HG03108 (cell line): Measurements from ENCODE around the gene DCPS.
"Not testable (repeated sequence)": the region's sequence is repeated elsewhere in the genome, so short reads cannot be mapped to it uniquely, and the experiment has no call there.

Source experiments
- ATAC-seq: cut with Tn5 transposase; IDR thresholded peaks from one replicate; pipeline ENCODE4 v1.9.1; 2021; ENCODE audit warnings: moderate library complexity; ENCODE audit not compliant: unreplicated experiment

Gene DCPS

DNA sequence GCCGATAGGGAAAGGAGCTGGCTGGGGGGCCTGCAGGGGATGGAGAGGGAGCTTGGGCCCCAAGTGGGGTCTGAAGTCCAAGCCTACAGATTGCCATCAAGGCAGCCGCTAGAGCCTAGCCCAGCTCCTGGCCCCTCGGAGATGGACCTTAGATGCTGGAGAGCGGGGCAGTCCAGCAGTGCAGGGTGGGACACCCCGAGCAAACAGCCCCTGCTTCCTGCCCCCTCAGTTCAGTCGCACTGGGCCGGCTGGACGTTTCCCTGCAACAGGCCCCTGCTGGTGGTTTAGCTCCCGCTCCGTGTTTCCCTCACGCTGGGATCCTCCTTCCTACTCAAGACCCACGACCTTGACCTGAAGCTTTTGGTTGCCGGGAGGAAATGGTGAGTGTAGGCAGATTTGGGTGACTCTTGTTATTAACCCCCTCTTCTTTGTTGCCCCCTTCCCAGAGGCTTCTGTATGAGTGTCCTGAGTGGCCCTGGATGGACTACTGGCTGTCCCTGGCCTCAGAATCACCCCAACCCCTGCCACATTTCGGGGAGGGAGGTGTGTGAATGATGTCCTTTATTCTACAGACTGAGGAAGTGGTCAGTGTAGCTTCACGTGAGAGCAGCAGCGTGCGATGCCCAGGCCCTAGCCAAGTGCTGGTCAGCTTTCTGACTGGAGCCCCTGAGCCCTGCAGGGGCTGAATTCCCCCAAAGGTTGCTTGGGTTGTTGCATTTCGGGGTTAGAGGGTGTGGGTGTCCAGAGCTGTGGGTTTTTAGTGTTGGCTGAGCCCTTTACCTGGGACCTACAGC lies 54.3 kb downstream of the DCPS start:
- ATAC-seq = no peak

GRCh38 chr11:126358763-126359160 lies 54.9 kb downstream of the DCPS start:
- ATAC-seq = no peak

DNA sequence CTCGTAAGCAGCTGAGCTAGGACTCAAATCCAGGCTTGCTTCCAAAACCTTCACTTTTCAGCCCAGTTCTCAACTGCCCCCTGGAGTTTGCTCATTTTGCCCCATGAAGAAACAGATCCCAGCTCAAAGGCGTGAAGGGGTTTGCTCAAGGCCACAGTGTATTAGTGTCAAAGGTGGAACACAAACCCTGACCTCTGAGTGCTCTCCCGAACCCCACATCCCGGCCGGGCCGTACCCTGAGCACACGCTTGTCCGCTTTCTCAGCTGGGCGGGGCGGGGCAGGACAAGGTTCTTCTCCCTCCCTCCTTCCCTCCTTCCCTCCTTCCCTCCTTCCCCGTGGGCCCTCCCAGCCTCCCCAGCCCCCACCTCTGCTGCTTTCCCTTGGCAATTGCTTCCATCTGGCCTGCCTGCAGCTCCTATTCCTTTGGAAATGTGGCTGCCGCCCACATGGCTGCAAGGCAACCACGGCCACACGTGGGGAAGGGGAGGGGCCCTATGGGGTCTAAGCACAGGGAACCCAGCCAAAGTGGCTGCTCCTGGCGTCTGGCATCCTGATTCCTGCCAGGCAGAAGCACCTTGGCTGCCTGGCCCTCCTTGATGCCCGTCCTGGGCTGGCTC lies 55.7 kb downstream of the DCPS start:
- ATAC-seq = no peak

DNA sequence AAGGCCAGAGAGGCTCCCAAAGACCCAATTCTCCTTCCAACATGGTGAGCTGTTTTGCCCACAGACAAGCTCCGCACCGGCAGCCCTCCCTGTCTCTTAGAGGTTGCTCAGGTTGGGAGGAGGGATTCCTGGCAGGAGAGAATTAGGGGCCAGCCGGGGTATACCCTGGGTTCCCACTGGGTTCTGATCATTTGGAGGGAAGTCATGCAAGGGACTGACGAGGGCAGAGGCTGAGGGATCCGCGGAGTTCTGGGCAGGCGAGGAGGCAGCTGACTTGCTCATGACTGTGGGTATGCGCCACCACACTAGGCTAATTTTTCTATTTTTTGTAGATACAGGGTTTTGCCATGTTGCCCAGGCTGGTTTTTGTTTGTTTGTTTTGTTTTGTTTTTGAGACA lies 56.2 kb downstream of the DCPS start:
- ATAC-seq = no peak

DNA sequence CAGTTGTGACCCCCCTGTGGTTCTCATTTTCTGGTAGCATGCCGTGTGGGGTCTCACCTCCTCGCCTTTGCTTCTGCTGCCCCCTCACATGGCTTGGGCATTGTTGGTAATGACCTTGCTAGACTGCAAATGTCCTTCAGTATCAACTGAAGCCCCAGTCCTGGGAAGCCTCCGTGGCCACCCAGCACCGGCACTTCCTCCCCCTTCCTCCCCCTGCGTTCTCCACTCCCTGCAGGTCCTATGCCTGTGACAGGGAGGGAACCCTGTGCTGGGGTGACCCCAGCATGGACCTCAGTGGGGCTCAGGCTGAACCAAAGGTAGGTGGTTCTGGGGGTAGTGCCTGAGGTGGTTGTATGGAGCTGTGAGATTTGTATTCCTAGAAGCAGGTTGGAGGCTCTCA lies 57.5 kb downstream of the DCPS start:
- ATAC-seq = no peak

GRCh38 chr11:126362879-126363655 lies 59.2 kb downstream of the DCPS start:
- ATAC-seq = no peak

GRCh38 chr11:126363706-126364248 lies 59.9 kb downstream of the DCPS start:
- ATAC-seq = no peak

DNA sequence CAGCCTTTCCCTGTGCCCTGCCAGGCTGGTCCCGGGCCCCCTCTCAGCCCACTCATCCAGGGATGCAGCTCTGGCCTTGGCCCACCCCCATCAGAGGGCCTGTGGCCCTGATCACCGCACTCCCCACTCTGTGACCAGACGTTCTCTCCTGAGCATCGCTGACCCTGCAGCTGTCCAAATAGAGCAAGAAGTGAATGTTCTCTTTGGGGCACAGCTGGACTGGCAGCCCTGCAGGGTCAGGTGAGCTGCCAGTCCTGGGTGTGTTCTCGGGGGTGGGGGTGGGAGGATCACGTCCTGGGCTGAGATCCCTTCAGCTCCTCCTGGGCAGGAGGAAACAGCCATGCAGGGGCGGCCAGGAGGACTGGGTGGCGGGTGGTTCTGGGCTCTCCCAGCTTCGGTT lies 60.9 kb downstream of the DCPS start:
- ATAC-seq = not testable (repeated sequence)

DNA sequence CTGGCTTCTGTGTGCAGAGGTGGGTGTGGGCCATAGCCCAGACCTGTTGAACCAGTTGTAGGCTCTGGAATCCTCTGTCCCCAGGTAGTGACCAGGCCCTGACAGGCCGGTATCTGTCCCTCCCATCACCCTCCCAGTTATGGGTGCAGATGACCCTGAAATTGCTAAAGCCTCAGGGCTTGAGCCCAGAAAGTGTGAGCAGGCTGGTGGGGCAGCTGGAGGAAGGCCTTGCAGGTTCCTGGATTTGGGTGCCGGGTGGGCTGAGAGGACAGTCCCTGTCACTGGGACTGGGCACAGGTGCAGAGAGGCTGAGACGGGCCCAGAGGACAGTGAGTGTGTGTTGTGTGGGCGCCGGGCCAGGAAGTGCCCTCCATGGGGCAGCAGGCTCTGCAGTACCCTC lies 61.6 kb downstream of the DCPS start:
- not testable (repeated sequence) for ATAC-seq

GRCh38 chr11:126366064-126366822 lies 62.4 kb downstream of the DCPS start:
- no peak for ATAC-seq

DNA sequence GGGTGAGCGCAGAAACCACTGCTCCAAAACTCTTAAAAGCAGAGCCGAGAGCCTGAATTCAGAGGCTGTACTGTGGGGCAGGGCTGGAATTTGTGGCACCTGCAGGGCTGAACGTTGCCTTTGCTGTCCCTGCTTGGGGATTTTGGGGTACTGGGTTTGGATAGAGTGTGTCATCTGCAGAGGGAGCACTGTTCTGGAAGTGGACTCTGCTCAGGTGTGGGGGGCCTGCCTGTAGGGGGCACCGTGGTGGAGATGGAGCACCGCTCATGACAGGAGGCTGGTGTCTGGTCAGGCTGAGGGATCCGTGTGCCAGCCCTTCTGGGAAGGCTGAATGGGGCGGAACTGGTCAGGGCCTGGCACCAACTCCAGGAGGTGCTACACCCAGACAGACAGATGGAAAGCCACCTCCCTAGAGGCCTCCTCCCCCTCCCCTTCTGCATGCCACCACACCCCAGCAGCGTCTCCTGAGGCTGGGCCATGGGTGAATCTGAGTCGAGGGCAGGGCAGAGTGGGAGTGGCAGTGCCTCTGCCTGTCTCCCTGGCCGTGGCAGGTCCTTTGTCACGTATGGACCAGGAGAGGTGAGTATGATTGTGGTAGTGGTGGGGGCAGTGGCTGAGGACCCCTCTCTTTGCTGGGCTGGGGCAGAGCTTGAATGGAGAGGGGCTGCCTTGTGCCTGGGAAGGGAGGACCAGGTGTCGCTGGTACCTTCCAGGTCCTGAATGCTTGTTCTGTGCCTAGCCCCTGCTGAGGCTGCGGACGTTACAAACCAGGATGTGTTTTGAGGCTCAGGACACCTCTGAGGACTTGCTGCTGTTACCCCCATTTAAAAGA lies 63.2 kb downstream of the DCPS start:
- not testable (repeated sequence) for ATAC-seq

DNA sequence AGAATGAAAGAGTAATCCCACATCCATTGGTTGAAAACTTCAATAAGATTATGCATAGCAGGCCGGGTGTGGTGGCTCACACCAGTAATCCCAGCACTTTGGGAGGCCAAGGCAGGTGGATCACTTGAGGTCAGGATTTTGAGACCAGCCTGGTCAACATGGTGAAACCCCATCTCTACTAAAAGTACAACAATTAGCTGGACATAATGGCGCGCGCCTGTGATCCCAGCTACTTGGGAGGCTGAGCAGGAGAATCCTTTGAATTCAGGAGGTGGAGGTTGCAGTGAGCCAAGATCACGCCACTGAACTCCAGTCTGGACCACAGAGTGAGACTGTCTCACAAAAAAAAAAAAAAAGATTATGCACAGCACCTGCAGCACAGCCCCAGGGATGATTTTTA lies 63.9 kb downstream of the DCPS start:
- ATAC-seq = not testable (repeated sequence)

- ATAC-seq = not testable (repeated sequence)
These were observed 64.7 kb downstream of the DCPS start for GRCh38 chr11:126368336-126369119.

GRCh38 chr11:126370016-126370415 lies 66.2 kb downstream of the DCPS start:
- no peak for ATAC-seq

DNA sequence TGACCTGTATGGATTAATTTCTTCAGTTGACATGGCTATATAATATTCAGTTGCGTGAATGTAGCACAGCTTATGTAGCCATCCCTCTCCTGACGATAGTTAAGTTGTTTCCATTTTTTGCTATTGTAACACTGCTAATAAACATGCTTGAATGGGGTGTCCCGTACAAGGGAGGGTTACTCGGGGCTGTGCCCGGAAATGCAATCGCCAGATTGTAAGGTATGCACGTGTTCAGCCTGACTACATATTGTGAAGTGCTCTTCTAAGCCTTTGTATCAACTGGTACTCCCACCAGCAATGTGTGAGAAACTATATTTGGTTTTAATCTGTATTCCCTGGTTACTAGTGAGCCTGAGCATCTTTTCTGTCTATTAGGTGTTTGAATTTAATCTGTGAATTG lies 67.7 kb downstream of the DCPS start:
- no peak for ATAC-seq

GRCh38 chr11:126373389-126374066 lies 69.7 kb downstream of the DCPS start:
- ATAC-seq = not testable (repeated sequence)

DNA sequence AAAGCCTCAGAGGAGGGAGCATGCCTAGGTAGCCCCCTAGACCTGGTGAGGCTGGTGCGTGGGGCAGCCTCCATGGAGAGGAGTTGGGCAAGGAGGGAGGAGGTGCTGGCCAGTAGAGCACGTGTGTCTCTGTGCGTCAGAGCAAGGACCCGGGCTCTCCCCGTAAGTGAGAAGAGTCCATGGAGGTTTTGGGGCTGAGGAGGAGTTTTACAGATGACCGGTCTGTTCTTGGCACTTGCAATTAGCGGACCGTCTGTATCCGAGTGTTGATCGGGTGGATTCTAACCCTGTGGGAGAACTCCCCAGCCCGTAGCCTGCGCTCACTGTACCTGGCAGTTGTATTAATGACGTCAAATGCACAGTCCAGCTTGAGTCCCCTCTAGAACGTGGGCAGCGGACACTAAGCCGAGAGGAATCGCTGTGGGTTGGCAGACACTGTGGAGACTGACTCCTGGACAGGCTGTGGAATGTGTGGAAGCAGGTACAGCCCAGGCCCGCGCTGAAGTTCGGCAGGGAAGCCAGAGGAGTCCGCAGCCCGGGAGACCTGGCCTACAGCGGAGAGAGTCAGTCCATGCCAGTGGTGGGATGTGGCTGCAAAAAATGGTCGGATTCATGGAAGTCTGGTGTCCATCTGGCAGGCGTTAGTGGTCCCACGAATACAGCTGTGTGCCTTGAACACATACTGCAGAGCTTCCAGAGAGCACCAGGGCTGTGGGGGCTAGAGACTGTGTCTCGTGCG lies 70.9 kb downstream of the DCPS start:
- not testable (repeated sequence) for ATAC-seq

- no peak for ATAC-seq
These were observed 71.9 kb downstream of the DCPS start for GRCh38 chr11:126375726-126376125.
